Stimulated activated memory B cell treated with anti-CD40 and anti-IgM and Interleukin-4, amounts not matched to agents 10 μg/mL and 1 μg/mL and 100 μg/mL, for 72 hours (primary cell): Measurements from ENCODE around the gene GK2.

Experiments used
- ATAC-seq: fragments of 150-1000 bp; cut with Tn5 transposase; 2 replicates; pipeline ENCODE4 v1.10.0; 2021
- H3K27ac Mint-ChIP-seq: one replicate; pipeline ENCODE4 v1.8.0; 2022; ENCODE audit warnings: mild to moderate bottlenecking, mixed read lengths
- H3K27me3 Mint-ChIP-seq: one replicate; pipeline ENCODE4 v1.8.0; 2022; ENCODE audit warnings: mixed read lengths
- H3K36me3 Mint-ChIP-seq: one replicate; pipeline ENCODE4 v1.8.0; 2022; ENCODE audit warnings: mixed read lengths
- H3K4me1 Mint-ChIP-seq: one replicate; pipeline ENCODE4 v1.8.0; 2022; ENCODE audit warnings: mixed read lengths
- H3K4me3 Mint-ChIP-seq: one replicate; pipeline ENCODE4 v1.8.0; 2022; ENCODE audit warnings: mild to moderate bottlenecking, moderate library complexity, mixed read lengths
- H3K9me3 Mint-ChIP-seq: one replicate; pipeline ENCODE4 v1.8.0; 2022; ENCODE audit warnings: mixed read lengths

The GK2 gene

DNA sequence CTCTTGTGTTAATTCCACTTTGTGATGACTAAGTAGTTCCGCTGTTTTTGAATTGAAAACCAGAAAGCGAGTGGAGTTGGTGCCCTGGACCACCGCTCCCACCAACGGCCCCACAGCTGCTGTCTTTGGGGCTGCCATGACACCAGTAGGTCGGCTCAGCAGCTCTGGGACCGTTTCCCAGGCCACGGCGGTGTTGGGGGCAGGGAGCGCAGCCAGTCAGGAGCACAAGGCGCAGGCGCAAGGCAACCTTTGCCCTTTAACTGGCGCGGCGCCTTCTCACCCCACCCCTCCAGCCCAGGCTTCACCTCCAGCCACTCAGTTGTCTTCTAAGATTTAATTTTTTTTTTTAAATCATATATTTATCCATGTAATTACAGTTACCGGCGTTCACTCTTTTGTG, at the start of gene GK2:
Gene GK2 (minus strand): TSS at position 166 of the 400 bp plus-strand sequence. CDS start 28 bp downstream, at position 138.
- Mint-ChIP-seq H3K9me3 (no peaks in the 10 kb centered on the region), H3K4me1 (no peaks in the 10 kb centered on the region), H3K36me3 (no peaks in the 10 kb centered on the region), H3K27ac (no peak within 1 kb of the TSS), H3K4me3 (no peak within 1 kb of the TSS), H3K27me3 (peaks cover 7% of the 10 kb centered on the region)
- peak; percentile 36 for ATAC-seq

DNA sequence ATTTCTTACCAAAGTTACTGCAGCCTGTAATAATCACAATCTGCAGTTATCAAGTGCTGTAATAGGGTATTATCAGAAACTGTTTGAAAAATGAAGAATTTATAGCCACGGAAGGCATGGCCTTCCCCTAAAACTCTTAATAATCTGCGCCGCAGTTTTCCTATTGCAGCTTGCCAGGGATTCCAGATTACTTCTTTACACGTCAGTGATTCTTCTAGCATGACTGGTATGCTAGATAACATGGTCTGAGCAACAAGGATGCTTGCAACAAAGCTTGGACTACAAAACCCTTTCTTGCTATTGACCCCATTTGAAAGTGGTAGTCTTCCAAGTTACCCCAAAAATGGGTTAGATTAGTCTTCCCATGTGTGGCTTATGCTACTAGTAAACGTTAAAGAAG, 47.2 kb upstream of the GK2 start:
- no peak overlapping the region for H3K27ac Mint-ChIP-seq
- ATAC-seq, result no peak
- no peaks in the 10 kb centered on the region for H3K9me3 Mint-ChIP-seq
- no peaks in the 10 kb centered on the region for H3K36me3 Mint-ChIP-seq
- no peaks in the 10 kb centered on the region for H3K27me3 Mint-ChIP-seq
- no peaks in the 10 kb centered on the region for H3K4me1 Mint-ChIP-seq
- no peak overlapping the region for H3K4me3 Mint-ChIP-seq

DNA sequence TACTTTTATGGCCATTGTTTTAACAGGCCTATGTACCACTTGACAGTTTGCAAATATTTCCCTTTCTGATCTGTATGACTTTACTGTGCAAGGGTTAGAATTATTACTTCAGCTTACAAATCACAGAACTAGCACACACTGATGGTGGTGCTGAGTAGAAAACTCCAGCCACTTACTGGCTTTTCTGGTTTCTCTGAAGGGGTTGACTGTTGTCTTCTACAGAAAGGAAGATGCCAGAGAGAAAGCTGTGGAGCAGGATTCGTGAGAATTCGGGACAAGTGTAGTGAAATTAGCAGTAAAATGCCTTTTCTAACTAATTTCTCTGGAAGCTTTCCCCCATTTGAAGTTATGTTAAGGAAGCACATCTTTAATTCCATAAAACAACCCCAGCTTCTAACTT, 46.6 kb upstream of the GK2 start:
- H3K4me3 Mint-ChIP-seq, result no peak overlapping the region
- no peaks in the 10 kb centered on the region for H3K36me3 Mint-ChIP-seq
- H3K4me1 Mint-ChIP-seq, result no peaks in the 10 kb centered on the region
- H3K27me3 Mint-ChIP-seq, result no peaks in the 10 kb centered on the region
- no peaks in the 10 kb centered on the region for H3K9me3 Mint-ChIP-seq
- ATAC-seq, result no peak
- H3K27ac Mint-ChIP-seq, result no peak overlapping the region

DNA sequence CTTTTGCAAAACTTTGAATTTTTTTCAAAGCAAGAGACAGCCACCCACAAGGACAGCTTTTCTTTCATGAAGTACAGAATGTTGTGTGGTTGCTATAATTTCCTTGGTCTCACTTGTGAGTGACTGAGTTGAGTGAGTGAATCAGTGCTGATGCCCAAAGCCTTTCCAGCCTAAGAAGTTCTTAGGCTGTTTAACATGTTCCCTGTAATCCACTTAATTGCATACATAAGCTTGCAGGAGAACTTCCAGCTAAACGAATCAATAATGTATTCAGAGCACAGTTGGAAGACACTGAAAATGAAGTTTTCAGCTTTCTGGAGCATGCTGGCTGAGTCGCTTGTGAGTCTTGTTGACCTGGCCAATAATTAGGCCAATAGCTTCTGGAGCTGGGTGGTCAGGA, 42.0 kb upstream of the GK2 start:
- Mint-ChIP-seq H3K9me3 (no peaks in the 10 kb centered on the region), H3K36me3 (no peaks in the 10 kb centered on the region)

DNA sequence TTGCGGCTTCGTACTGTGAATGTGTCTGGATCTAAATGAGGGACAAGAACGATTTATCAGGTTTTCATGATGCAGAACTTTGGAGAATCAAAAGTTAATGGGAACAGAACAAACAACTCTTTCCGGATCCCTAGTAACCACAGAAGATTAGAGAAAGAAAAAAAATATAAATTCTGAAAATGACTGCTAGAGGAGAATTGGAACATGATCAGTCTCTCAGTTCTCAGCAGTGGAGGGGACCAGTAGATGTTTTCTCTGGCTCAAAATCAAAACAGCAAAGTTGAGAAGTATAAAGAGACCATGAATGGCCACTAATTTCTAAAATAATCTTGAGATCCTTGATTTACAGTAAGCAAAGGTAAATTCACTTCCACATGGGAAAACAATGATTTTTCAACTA, 38.1 kb upstream of the GK2 start:
- H3K27me3 Mint-ChIP-seq, result no peaks in the 10 kb centered on the region
- no peaks in the 10 kb centered on the region for H3K9me3 Mint-ChIP-seq
- H3K36me3 Mint-ChIP-seq, result no peaks in the 10 kb centered on the region
- H3K4me1 Mint-ChIP-seq, result no peaks in the 10 kb centered on the region
- H3K4me3 Mint-ChIP-seq, result no peak overlapping the region
- ATAC-seq, result no peak
- no peak overlapping the region for H3K27ac Mint-ChIP-seq

More for the DNA sequence above, 42.0 kb upstream of the GK2 start:
- Mint-ChIP-seq H3K4me1 (no peaks in the 10 kb centered on the region), H3K27me3 (no peaks in the 10 kb centered on the region), H3K27ac (no peak overlapping the region), H3K4me3 (no peak overlapping the region)
- no peak for ATAC-seq

DNA sequence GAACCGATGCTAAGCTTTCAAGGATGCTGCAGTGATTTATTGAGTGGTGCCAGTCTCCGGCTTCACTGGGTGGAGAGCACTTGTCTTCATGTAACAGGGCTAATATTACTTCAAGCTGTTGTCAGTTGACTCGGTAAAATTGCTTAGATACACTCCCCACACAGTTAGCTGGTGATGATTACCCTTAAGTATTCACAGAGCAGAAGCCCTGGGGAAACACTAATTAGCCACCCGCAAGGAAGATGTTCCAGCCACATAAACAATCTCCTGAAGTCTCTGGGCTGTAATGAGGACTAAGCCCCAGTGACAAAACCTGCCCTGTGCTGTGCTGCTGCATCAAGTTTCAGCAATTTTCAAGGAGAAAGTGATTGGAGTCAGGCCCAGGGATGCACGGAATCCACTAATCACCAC, 37.3 kb upstream of the GK2 start:
- Mint-ChIP-seq H3K27me3 (no peaks in the 10 kb centered on the region), H3K9me3 (no peaks in the 10 kb centered on the region), H3K27ac (no peak overlapping the region), H3K4me3 (no peak overlapping the region), H3K36me3 (no peaks in the 10 kb centered on the region), H3K4me1 (no peaks in the 10 kb centered on the region)
- no peak for ATAC-seq

DNA sequence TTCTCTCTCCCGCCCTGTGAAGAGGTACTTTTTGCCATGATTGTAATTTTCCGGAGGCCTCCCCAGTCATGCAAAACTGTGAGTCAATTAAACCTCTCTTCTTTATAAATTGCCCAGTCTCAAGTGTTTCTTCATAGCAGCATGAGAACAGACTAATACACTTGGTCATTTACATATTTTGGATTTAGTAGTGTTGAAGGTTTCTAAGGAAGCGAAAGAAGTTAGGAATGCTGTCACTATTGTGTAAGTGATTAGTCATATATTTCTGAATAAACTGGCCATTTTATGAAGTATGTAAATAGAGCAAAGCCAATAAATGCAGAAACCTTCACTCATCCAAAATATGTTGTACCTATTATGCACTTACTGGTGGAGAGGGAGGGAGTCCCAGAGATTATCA, 34.4 kb upstream of the GK2 start:
- Mint-ChIP-seq H3K36me3 (no peaks in the 10 kb centered on the region), H3K4me1 (no peaks in the 10 kb centered on the region), H3K4me3 (no peak overlapping the region), H3K9me3 (no peaks in the 10 kb centered on the region), H3K27me3 (no peaks in the 10 kb centered on the region), H3K27ac (no peak overlapping the region)
- ATAC-seq, result no peak

DNA sequence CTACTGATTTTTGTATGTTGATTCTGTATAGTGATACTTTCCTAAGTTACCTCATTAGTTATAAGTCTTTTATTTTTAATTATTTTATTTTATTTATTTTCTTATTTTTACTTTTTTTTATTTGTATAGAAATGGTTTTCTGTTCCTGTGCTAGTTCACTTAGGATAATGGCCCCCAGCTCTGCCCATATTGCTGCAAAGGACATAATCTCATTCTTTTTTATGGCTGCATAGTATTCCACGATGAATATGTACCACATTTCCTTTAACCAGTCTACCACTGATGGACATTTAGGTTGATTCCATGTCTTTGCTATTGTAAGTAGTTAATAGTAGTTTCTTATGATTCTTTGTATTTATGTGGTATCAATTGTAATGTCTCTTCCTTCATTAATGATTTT, 31.5 kb upstream of the GK2 start:
- no peak overlapping the region for H3K27ac Mint-ChIP-seq
- H3K36me3 Mint-ChIP-seq, result no peaks in the 10 kb centered on the region
- H3K4me1 Mint-ChIP-seq, result no peaks in the 10 kb centered on the region
- no peak for ATAC-seq
- H3K4me3 Mint-ChIP-seq, result no peak overlapping the region
- no peaks in the 10 kb centered on the region for H3K27me3 Mint-ChIP-seq
- no peaks in the 10 kb centered on the region for H3K9me3 Mint-ChIP-seq

DNA sequence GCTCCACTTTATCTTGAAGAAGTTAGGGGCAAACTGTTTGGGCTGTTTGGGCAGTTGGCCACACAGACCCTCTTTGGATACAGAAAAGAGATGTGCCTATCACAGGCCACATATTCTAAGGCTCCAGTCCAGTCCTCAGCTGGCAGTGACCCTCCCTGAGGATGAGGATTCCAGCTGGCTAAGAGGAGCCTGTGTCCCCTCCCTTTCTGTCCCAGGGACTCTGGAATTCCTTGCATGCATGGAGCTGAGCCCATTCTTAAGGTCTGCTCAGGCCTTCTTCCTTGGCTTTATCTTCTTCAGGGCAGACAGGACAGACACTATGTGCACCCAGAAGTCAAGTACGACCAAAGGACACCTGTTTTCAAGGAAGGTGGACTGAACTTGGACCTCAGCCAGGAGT, 23.8 kb upstream of the GK2 start:
- Mint-ChIP-seq H3K9me3 (no peaks in the 10 kb centered on the region), H3K4me3 (no peak overlapping the region), H3K36me3 (no peaks in the 10 kb centered on the region), H3K4me1 (no peaks in the 10 kb centered on the region), H3K27ac (no peak overlapping the region), H3K27me3 (no peaks in the 10 kb centered on the region)
- ATAC-seq, result no peak

DNA sequence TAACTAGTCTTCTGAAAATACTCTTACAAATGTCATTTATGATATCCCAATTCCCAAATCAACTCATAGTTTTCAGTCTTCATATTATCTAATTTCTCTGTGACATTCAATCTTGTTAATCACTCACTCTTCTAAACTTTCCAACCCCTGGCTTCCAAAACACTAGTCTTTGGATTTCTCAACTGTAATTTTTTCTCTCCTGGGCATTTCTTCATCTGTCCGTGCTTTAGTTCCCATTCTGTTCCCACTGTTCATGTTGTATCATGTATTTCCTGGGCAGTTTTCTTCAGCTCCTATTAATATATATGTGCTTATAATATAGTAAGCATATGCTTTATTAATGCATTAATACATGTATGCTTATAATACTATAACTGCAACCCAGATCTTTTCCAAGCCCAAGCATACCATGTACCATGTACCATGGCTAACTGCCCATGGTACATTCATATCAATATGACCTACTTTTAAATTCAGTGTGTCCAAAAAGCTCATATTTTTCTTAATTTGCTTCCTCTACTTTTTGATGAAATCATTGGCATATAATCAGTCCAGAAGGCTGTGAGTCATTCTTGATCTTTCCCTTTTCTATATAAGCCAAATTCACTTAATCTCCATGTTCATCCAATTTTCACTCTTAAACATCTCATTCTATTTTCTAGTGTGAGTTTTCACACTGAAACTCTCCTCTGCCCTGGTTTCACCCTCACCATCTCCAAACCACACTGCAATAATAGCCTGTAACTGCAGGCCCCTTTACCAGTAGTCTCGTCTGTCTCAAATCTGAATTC, 21.3 kb upstream of the GK2 start:
- H3K4me1 Mint-ChIP-seq, result no peaks in the 10 kb centered on the region

DNA sequence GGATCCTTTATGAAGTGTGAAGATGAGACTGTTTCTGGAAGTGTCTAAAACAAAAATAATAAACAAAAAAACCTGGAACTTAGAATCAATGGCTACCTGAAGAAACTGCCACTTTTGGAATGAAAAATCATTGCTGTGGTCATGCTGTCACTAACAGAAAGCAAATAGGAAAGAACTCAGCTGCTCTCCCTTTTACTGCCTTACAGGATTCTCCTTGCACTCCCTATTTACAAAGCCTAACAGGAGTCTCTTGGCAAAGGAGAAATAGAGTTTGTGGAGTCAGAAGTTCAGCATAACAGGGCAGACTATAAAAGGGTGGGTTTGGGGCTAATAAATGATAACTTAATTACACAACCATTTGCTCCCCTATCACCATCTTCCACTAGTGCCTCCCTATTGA, 19.0 kb upstream of the GK2 start:
- Mint-ChIP-seq H3K9me3 (no peaks in the 10 kb centered on the region), H3K4me3 (no peak overlapping the region), H3K4me1 (no peaks in the 10 kb centered on the region), H3K27me3 (no peaks in the 10 kb centered on the region), H3K36me3 (no peaks in the 10 kb centered on the region), H3K27ac (no peak overlapping the region)
- ATAC-seq, result no peak

More for the DNA sequence above, 21.3 kb upstream of the GK2 start:
- H3K27ac Mint-ChIP-seq, result no peak overlapping the region
- H3K27me3 Mint-ChIP-seq, result no peaks in the 10 kb centered on the region
- H3K36me3 Mint-ChIP-seq, result no peaks in the 10 kb centered on the region
- H3K4me3 Mint-ChIP-seq, result no peak overlapping the region
- ATAC-seq, result no peak
- no peaks in the 10 kb centered on the region for H3K9me3 Mint-ChIP-seq

DNA sequence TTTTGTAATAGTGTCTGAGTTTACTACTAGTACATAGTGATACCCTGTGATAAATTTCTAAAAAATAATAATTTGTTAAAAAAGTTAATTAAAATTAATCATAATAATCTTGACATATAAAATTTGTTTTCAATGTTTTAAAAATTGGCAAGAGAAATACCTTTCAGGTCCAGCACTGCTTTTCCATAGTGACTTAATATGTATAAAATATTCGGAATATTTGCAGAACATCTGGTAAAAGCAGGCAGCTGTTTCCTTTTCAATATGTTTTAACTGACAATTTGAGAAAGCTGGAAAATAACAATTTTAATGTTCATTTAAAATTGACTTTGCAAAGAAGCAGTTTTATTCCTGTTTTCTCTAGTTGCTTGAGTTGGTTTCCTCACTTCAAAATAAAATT, 17.6 kb upstream of the GK2 start:
- Mint-ChIP-seq H3K4me1 (no peaks in the 10 kb centered on the region), H3K36me3 (no peaks in the 10 kb centered on the region), H3K4me3 (no peak overlapping the region), H3K27ac (no peak overlapping the region), H3K9me3 (peaks cover 7% of the 10 kb centered on the region), H3K27me3 (no peaks in the 10 kb centered on the region)
- no peak for ATAC-seq

DNA sequence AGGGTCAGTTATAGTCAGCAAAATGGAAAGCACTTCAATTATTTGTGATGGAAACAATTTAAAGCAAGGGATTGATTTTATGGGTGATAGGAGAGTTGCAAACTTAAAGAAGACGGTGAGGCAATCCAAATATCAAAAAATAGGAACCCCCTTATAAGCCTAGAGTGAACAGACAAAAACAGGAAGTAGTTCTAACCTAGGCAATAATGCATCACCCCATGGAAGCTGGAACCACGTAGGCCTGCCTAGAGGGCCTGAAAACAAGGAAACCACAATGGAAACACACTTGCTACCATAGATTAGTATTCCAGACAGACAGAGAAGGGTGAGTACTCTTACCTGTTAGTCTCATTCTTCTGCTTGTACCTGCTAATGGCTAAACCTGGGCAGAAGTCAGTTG, 13.5 kb upstream of the GK2 start:
- Mint-ChIP-seq H3K27ac (no peak overlapping the region), H3K36me3 (no peaks in the 10 kb centered on the region), H3K4me3 (no peak overlapping the region), H3K9me3 (peaks cover 16% of the 10 kb centered on the region), H3K4me1 (no peaks in the 10 kb centered on the region), H3K27me3 (no peaks in the 10 kb centered on the region)
- no peak for ATAC-seq

DNA sequence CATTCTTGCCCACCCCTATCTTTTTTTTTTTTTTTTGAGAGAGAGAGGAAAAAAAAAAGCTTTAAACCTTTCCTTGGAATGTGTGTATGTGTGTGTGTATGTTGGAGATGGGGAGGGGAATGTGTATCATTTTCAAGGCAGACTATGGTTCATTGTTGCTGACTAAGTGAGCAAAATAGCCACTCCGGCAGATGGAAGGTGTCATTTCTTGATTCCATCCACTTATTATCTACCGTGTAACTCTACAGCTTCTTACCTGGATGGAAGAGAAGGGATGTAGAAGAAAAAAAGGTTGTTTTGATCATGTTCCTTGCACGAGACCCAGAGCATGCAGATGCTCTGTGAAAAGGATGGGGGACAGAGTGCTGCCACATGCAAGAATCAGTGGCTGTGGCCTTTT, 5.9 kb upstream of the GK2 start:
- H3K27me3 Mint-ChIP-seq, result no peaks in the 10 kb centered on the region
- H3K4me3 Mint-ChIP-seq, result no peak overlapping the region
- no peaks in the 10 kb centered on the region for H3K4me1 Mint-ChIP-seq
- peaks cover 5% of the 10 kb centered on the region for H3K9me3 Mint-ChIP-seq
- H3K27ac Mint-ChIP-seq, result no peak overlapping the region
- no peak for ATAC-seq
- no peaks in the 10 kb centered on the region for H3K36me3 Mint-ChIP-seq

DNA sequence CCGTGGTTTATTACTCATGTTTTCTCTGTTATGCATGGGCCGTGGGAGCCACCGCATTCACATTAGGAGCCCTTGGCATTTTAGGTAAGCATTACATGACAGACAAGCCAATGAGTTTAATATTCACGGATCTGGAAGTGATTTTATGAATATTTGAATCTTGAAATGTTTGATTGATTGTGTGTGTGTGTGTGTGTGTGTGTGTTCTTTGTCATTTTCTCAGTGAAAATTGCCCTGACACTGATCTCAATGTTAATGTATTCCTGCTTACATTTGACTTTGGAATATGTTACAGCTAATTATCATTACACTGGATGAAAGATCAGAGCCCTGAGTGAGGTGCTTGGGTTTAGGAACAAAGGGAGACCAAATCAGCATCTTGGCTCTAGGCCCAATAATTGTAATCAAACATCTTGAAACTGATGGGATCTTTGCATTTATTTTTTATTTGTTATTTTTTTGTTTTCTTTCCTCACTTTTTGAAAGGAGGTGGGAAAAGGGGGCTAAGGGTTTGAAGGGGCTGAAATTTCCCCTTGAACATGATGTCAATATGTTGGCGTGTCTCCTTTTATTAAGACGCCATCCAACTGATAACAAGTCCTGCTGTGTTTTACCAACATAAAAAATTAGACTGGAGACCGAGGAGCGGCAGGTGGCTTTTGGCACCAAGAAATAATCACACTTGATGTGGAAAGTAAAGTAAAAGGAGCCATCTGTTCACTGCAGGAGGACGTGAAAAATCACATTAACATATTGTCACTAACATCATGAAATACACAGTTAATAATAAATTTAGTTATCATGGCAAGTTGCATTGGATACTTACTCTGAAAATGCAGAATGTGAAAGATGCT, 5.2 kb upstream of the GK2 start:
- no peak overlapping the region for H3K4me3 Mint-ChIP-seq
- no peak for ATAC-seq
- H3K27me3 Mint-ChIP-seq, result no peaks in the 10 kb centered on the region
- H3K4me1 Mint-ChIP-seq, result no peaks in the 10 kb centered on the region
- no peaks in the 10 kb centered on the region for H3K36me3 Mint-ChIP-seq
- H3K9me3 Mint-ChIP-seq, result peaks cover 5% of the 10 kb centered on the region
- no peak overlapping the region for H3K27ac Mint-ChIP-seq

DNA sequence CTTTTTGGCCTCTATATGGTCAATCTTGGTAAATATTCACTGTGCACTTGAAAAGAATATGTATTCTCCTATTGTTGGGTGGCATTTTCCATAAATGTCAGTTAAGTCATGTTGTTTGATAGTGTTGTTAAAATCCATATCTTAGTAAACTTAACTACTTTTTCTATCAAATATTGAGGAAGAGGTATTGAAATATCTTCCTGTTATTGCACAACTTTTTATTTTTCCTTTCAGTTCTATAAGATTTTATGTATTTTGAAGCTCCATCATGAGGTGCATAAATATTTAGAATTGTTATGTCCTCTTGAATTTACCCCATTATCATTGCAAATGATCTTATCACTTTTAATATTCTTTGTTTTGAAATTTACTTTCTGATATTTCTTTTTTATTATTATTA, 3.4 kb downstream of the GK2 start:
- ATAC-seq, result no peak
- H3K27me3 Mint-ChIP-seq, result peaks cover 7% of the 10 kb centered on the region
- no peaks in the 10 kb centered on the region for H3K9me3 Mint-ChIP-seq
- H3K36me3 Mint-ChIP-seq, result no peaks in the 10 kb centered on the region
- H3K4me3 Mint-ChIP-seq, result no peak overlapping the region
- no peak overlapping the region for H3K27ac Mint-ChIP-seq
- H3K4me1 Mint-ChIP-seq, result no peaks in the 10 kb centered on the region
